ENCODE data around the gene CCDC38.
"Not testable (repeated sequence)": the region's sequence is repeated elsewhere in the genome, so short reads cannot be mapped to it uniquely, and the experiment has no call there.

CCDC38 gene

DNA sequence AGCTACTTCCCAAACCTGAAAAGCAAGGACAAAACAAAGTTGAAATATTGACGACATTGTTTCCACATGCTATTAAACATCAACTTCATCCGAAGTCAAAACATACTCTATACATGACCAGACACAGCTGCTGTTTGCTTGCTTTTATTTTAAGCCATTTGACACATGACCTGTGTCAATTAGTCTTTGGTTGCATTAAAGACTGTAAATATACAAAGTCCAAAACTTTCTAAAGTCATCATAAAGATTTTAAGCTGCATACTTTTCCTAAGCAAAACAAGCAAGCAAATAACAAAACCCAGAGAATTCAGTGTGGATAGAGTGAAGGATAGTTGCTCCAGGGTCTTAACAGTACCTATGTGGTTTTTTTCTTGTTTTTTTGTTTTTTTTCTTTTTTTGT lies 31.9 kb upstream of the CCDC38 start:
- H3K36me3 ChIP-seq (ENCODE audit: control insufficient read depth in 4 of 4, insufficient read depth in 4 of 4, low read length in 3 of 4): no peaks in the 10 kb centered on the region
- no peak for DNase-seq
- H3K4me3 ChIP-seq (ENCODE audit: control insufficient read depth in 1 of 7, extremely low read depth in 1 of 7, insufficient read depth in 4 of 7, low read depth in 2 of 7, low read length in 6 of 7): no peak overlapping the region
- POLR2A ChIA-PET: no interaction called here
- WGBS (ENCODE audit: insufficient coverage): no CpG with 5 or more reads among the region's 2 CpGs
- no peaks in the 10 kb centered on the region for H3K9me3 ChIP-seq (ENCODE audit: control extremely low read depth in 1 of 5, control insufficient read depth in 4 of 5, insufficient read depth in 2 of 5, low read depth in 1 of 5, low read length in 4 of 5)
- H3K4me1 ChIP-seq (ENCODE audit: control extremely low read depth in 1 of 4, control insufficient read depth in 4 of 4, insufficient read depth in 4 of 4, low read length in 3 of 4): no peaks in the 10 kb centered on the region
- CTCF ChIA-PET: interaction anchor here (1.2 kb wide), 1 partner anchor 12 kb away, joined by 3 read pairs; no protein-coding TSS in a partner anchor
- no peak overlapping the region for H3K27ac ChIP-seq (ENCODE audit: insufficient read depth in 1 of 2, low read depth in 1 of 2, low read length in 2 of 2, poor library complexity in 1 of 2, severe bottlenecking in 2 of 2)
- no peaks in the 10 kb centered on the region for H3K27me3 ChIP-seq (replicated peaks in 2 of 5; ENCODE audit: control insufficient read depth in 4 of 5, insufficient read depth in 5 of 5, low read length in 4 of 5)

DNA sequence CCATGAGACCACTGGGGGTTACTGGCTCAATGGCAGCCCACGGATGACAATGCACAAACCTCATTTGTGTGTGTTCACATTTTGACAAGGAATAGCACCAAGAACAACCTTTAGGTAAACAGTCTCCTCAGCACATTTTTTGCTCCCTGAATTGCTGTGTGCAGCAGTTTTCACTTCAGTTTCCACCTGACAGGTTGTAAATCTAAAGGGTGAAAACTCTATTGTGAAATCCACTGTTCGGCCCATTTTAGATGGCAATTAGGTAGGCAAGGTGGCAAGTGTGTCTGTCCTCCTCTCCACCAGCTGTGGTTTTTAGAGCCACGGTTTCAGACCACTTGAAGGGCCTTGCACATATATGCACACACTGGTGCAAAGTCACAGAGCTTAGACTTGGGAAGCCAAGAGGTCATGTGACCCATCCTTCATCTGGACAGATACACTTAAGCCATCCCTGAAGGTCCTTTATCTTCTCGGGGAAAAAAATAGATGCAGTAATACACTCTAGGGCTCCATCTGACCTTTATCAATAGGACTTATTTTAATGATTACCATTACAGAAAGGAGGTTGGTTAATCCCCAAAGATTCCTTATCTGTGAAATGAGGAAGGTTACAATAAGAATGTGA lies 30.5 kb upstream of the CCDC38 start:
- ChIA-PET CTCF (interaction anchor here (0.7 to 1.2 kb wide), 2 partner anchors 58 to 61 kb away, joined by 3 read pairs; no protein-coding TSS in a partner anchor), POLR2A (no interaction called here)
- H3K9me3 ChIP-seq (ENCODE audit: control extremely low read depth in 1 of 5, control insufficient read depth in 4 of 5, insufficient read depth in 2 of 5, low read depth in 1 of 5, low read length in 4 of 5): no peaks in the 10 kb centered on the region
- no peak for DNase-seq
- H3K36me3 ChIP-seq (ENCODE audit: control insufficient read depth in 4 of 4, insufficient read depth in 4 of 4, low read length in 3 of 4): no peaks in the 10 kb centered on the region
- no peak overlapping the region for H3K27ac ChIP-seq (ENCODE audit: insufficient read depth in 1 of 2, low read depth in 1 of 2, low read length in 2 of 2, poor library complexity in 1 of 2, severe bottlenecking in 2 of 2)
- H3K4me1 ChIP-seq (ENCODE audit: control extremely low read depth in 1 of 4, control insufficient read depth in 4 of 4, insufficient read depth in 4 of 4, low read length in 3 of 4): no peaks in the 10 kb centered on the region
- H3K27me3 ChIP-seq (replicated peaks in 2 of 5; ENCODE audit: control insufficient read depth in 4 of 5, insufficient read depth in 5 of 5, low read length in 4 of 5): no peaks in the 10 kb centered on the region
- no peak overlapping the region for H3K4me3 ChIP-seq (ENCODE audit: control insufficient read depth in 1 of 7, extremely low read depth in 1 of 7, insufficient read depth in 4 of 7, low read depth in 2 of 7, low read length in 6 of 7)
- 65% methylated on average over 3 of the region's 4 CpGs for WGBS (ENCODE audit: insufficient coverage)

DNA sequence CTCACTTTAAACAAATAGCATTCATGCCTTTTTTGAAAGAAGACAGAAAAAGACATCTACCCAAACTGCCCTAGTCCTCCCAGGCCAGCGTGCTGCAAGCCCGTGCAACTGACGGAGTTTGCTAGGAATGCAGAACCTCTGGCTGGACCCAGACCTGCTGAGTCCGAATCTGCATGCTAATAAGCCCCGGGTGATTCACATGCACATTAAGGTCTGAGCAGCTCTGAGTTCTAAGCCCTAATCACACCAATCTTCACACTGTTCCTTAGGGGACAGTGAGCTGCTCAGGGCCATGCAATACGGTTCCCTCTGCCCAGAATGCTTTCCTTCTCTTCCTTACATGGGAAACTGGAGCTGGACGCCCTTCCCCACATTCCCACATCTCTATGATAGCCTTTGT lies 28.5 kb upstream of the CCDC38 start:
- no peak for DNase-seq
- no peaks in the 10 kb centered on the region for H3K36me3 ChIP-seq (ENCODE audit: control insufficient read depth in 4 of 4, insufficient read depth in 4 of 4, low read length in 3 of 4)
- POLR2A ChIA-PET: no interaction called here
- no peak overlapping the region for H3K4me3 ChIP-seq (ENCODE audit: control insufficient read depth in 1 of 7, extremely low read depth in 1 of 7, insufficient read depth in 4 of 7, low read depth in 2 of 7, low read length in 6 of 7)
- WGBS (ENCODE audit: insufficient coverage): 100% methylated on average over 3 of the region's 7 CpGs
- no peaks in the 10 kb centered on the region for H3K4me1 ChIP-seq (ENCODE audit: control extremely low read depth in 1 of 4, control insufficient read depth in 4 of 4, insufficient read depth in 4 of 4, low read length in 3 of 4)
- H3K27me3 ChIP-seq (replicated peaks in 2 of 5; ENCODE audit: control insufficient read depth in 4 of 5, insufficient read depth in 5 of 5, low read length in 4 of 5): no peaks in the 10 kb centered on the region
- no peaks in the 10 kb centered on the region for H3K9me3 ChIP-seq (ENCODE audit: control extremely low read depth in 1 of 5, control insufficient read depth in 4 of 5, insufficient read depth in 2 of 5, low read depth in 1 of 5, low read length in 4 of 5)
- H3K27ac ChIP-seq (ENCODE audit: insufficient read depth in 1 of 2, low read depth in 1 of 2, low read length in 2 of 2, poor library complexity in 1 of 2, severe bottlenecking in 2 of 2): no peak overlapping the region
- CTCF ChIA-PET: interaction anchor here (1.5 kb wide), 1 partner anchor 28 kb away, joined by 4 read pairs; the partner anchor contains the start of genes AMDHD1 and CCDC38

DNA sequence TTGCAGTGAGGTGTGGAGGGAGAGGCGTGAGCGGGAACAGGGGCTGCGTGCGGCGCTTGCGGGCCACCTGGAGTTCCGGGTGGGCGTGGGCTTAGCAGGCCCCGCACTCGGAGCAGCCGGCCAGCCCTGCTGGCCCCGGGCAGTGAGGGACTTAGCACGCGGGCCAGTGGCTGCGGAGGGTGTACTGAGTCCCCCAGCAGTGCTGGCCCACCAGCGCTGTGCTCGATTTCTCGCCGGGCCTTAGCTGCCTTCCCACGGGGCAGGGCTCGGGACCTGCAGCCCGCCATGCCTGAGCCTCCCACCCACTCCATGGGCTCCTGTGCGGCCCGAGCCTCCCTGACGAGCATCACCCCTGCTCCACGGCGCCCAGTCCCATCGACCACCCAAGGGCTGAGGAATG lies 26.7 kb upstream of the CCDC38 start:
- H3K36me3 ChIP-seq (ENCODE audit: control insufficient read depth in 4 of 4, insufficient read depth in 4 of 4, low read length in 3 of 4); H3K27ac ChIP-seq (ENCODE audit: insufficient read depth in 1 of 2, low read depth in 1 of 2, low read length in 2 of 2, poor library complexity in 1 of 2, severe bottlenecking in 2 of 2); H3K27me3 ChIP-seq (replicated peaks in 2 of 5; ENCODE audit: control insufficient read depth in 4 of 5, insufficient read depth in 5 of 5, low read length in 4 of 5); POLR2A ChIA-PET; H3K4me1 ChIP-seq (ENCODE audit: control extremely low read depth in 1 of 4, control insufficient read depth in 4 of 4, insufficient read depth in 4 of 4, low read length in 3 of 4); CTCF ChIA-PET; DNase-seq; H3K4me3 ChIP-seq (ENCODE audit: control insufficient read depth in 1 of 7, extremely low read depth in 1 of 7, insufficient read depth in 4 of 7, low read depth in 2 of 7, low read length in 6 of 7); H3K9me3 ChIP-seq (ENCODE audit: control extremely low read depth in 1 of 5, control insufficient read depth in 4 of 5, insufficient read depth in 2 of 5, low read depth in 1 of 5, low read length in 4 of 5): not testable (repeated sequence)
- WGBS (ENCODE audit: insufficient coverage): 95% methylated on average over 10 of the region's 28 CpGs

DNA sequence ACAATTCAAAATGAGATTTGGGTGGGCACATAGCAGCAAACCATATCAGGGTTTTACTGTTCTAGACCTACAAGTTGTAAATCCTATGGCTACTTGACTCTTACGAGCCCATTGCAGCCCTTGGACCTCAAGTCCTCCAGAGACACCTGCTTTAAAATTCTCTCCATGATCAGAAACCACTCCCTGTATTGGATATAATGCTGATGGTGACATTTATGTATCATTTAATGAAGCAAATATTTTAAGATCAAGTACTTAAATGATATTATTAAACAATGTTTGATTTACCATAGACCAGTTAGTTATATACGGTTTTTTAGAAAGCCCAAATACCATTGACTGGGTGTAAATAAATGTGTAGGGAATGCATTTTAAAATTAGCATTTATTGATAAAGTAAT lies 24.9 kb upstream of the CCDC38 start:
- no CpG with 5 or more reads among the region's 2 CpGs for WGBS (ENCODE audit: insufficient coverage)
- H3K9me3 ChIP-seq (ENCODE audit: control extremely low read depth in 1 of 5, control insufficient read depth in 4 of 5, insufficient read depth in 2 of 5, low read depth in 1 of 5, low read length in 4 of 5): no peaks in the 10 kb centered on the region
- no peak overlapping the region for H3K4me3 ChIP-seq (ENCODE audit: control insufficient read depth in 1 of 7, extremely low read depth in 1 of 7, insufficient read depth in 4 of 7, low read depth in 2 of 7, low read length in 6 of 7)
- H3K4me1 ChIP-seq (ENCODE audit: control extremely low read depth in 1 of 4, control insufficient read depth in 4 of 4, insufficient read depth in 4 of 4, low read length in 3 of 4): peaks cover 0 to 4% (median 0%) of the 10 kb centered on the region in 4 experiments
- no peak for DNase-seq
- no peaks in the 10 kb centered on the region for H3K27me3 ChIP-seq (replicated peaks in 2 of 5; ENCODE audit: control insufficient read depth in 4 of 5, insufficient read depth in 5 of 5, low read length in 4 of 5)
- ChIA-PET CTCF (no interaction called here), POLR2A (no interaction called here)
- no peak overlapping the region for H3K27ac ChIP-seq (ENCODE audit: insufficient read depth in 1 of 2, low read depth in 1 of 2, low read length in 2 of 2, poor library complexity in 1 of 2, severe bottlenecking in 2 of 2)
- H3K36me3 ChIP-seq (ENCODE audit: control insufficient read depth in 4 of 4, insufficient read depth in 4 of 4, low read length in 3 of 4): no peaks in the 10 kb centered on the region

DNA sequence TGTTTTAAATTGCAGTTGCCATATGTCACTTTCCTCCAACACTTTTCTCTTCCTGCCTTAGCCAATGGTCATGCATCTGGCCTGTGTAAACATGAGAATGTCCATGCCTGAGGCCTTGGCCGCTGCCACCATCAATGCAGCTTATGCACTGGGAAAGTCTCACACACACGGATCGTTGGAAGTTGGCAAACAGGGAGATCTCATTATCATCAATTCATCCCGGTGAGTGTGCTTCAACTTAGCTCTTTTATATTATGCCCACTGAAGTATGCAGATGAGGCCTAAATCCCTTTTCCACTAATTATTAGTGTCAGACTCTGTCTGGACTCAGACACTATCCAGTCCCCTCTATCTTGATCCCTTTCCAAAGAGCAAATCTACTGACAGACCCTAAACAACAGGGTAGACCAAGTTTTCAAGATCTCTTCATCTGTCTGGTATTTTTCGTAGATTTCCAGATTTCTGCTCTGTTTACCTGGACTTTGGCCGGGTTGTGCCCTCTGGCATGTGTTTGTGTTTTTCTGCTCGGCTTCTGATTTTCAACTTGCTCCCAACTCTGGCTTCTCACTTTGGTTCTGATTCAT lies 24.0 kb upstream of the CCDC38 start:
- 100% methylated on average over 6 of the region's 7 CpGs for WGBS (ENCODE audit: insufficient coverage)
- Histone ChIP-seq H3K36me3 (ENCODE audit: control insufficient read depth in 4 of 4, insufficient read depth in 4 of 4, low read length in 3 of 4) (no peaks in the 10 kb centered on the region), H3K27ac (ENCODE audit: insufficient read depth in 1 of 2, low read depth in 1 of 2, low read length in 2 of 2, poor library complexity in 1 of 2, severe bottlenecking in 2 of 2) (no peak overlapping the region), H3K4me3 (ENCODE audit: control insufficient read depth in 1 of 7, extremely low read depth in 1 of 7, insufficient read depth in 4 of 7, low read depth in 2 of 7, low read length in 6 of 7) (no peak overlapping the region), H3K27me3 (replicated peaks in 2 of 5; ENCODE audit: control insufficient read depth in 4 of 5, insufficient read depth in 5 of 5, low read length in 4 of 5) (no peaks in the 10 kb centered on the region), H3K4me1 (ENCODE audit: control extremely low read depth in 1 of 4, control insufficient read depth in 4 of 4, insufficient read depth in 4 of 4, low read length in 3 of 4) (peaks cover 0 to 4% (median 0%) of the 10 kb centered on the region in 4 experiments), H3K9me3 (ENCODE audit: control extremely low read depth in 1 of 5, control insufficient read depth in 4 of 5, insufficient read depth in 2 of 5, low read depth in 1 of 5, low read length in 4 of 5) (no peaks in the 10 kb centered on the region)
- ChIA-PET CTCF (no interaction called here), POLR2A (no interaction called here)
- DNase-seq: no peak

DNA sequence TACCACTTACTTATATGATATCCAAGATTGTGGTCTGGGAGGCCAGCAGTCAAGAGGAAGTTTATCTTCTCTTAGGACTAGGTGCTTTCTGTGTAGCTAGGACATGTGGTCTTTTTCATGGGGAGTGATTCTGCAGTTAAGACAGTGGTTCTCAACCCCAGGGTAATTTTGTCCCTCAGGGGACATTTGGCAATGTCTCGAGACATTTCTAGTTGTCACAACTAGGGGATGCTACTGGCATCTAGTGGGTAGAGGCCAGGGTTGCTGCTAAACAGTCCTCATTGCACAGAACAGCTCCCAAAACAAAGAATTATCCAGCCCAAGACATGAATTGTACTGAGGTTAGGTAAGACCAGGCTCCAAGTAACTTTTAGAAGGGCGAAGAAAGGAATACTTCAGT lies 20.7 kb upstream of the CCDC38 start:
- POLR2A ChIA-PET: no interaction called here

More for the DNA sequence above, 20.7 kb upstream of the CCDC38 start:
- WGBS (ENCODE audit: insufficient coverage): no CpG with 5 or more reads among the region's 2 CpGs
- Histone ChIP-seq H3K4me3 (ENCODE audit: control insufficient read depth in 1 of 7, extremely low read depth in 1 of 7, insufficient read depth in 4 of 7, low read depth in 2 of 7, low read length in 6 of 7) (no peak overlapping the region), H3K27ac (ENCODE audit: insufficient read depth in 1 of 2, low read depth in 1 of 2, low read length in 2 of 2, poor library complexity in 1 of 2, severe bottlenecking in 2 of 2) (no peak overlapping the region), H3K27me3 (replicated peaks in 2 of 5; ENCODE audit: control insufficient read depth in 4 of 5, insufficient read depth in 5 of 5, low read length in 4 of 5) (peaks cover 0 to 2% (median 0%) of the 10 kb centered on the region in 5 experiments), H3K4me1 (ENCODE audit: control extremely low read depth in 1 of 4, control insufficient read depth in 4 of 4, insufficient read depth in 4 of 4, low read length in 3 of 4) (peaks cover 0 to 4% (median 0%) of the 10 kb centered on the region in 4 experiments), H3K9me3 (ENCODE audit: control extremely low read depth in 1 of 5, control insufficient read depth in 4 of 5, insufficient read depth in 2 of 5, low read depth in 1 of 5, low read length in 4 of 5) (no peaks in the 10 kb centered on the region), H3K36me3 (ENCODE audit: control insufficient read depth in 4 of 4, insufficient read depth in 4 of 4, low read length in 3 of 4) (no peaks in the 10 kb centered on the region)
- CTCF ChIA-PET: interaction anchor here (0.8 to 1.5 kb wide), 5 partner anchors 11 to 35 kb away, joined by 3 to 5 read pairs (median 3); partner anchors contain the start of genes AMDHD1 and CCDC38
- peak; percentile 25 to 55 (median 53) for DNase-seq
